ENCODE measurements around the gene KCNE1. TPM values are rescaled to one million over a fixed set of nuclear protein-coding genes. Genes with fewer than 3 reads are reported as not detected.

KCNE1 gene
- total RNA-seq, 3 donors from 2014 or later (not counting 1 experiment from before 2014, with no cell fraction given), result 0.52 to 3.3 (median 1.6) TPM

DNA sequence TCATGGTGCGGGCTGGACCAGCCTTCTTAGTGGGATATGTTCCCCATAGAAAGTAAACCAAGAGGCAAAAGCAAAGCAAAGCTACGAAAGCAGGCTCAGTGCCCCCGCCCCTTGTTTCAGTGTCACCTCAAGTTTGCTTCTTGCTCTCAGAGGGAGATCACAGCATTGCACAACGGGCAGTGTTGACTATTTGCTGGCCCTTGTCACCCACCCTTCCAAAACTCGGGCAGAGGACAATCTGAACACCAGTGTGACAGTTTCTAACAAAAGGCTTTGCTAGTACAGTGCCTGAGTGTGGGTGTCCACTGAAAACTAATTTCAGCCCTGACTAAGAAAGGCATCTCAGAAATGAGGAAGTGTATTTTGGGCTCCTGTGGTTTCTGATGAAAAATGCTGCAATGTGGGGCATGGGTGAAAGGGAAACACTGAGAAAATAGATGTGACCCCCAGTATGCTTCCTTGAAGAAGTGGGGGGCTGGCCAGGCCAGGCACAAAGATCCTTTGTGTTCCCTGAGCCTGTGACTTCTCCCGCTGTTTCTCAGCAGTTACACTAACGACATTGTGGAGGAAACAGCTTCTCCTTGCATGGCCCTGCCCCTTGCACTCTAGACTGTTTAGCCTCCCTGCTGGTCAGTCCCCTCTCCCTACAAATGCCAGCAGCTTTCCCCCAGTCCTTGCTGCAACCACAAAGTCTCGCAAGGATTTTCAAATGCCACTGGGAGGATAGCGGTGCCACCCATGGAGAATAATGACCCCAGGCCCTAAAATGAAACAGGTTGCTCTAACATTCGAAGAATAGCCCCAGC is 33.3 kb upstream of the KCNE1 start:
- no peak overlapping the region for H3K4me3 ChIP-seq (ENCODE audit: low read length)
- DNase-seq, result no peak
- peak overlapping the region; percentile 2 for H3K27ac ChIP-seq (ENCODE audit: low read length)
- Mint-ChIP-seq H3K27me3 (ENCODE audit: low read depth in 2 of 2) (no peaks in the 10 kb centered on the region), H3K9me3 (no peaks in the 10 kb centered on the region), H3K27ac (no peak overlapping the region), H3K4me1 (peaks cover 19 to 26% of the 10 kb centered on the region in 2 donors), H3K4me3 (no peak overlapping the region), H3K36me3 (no peaks in the 10 kb centered on the region)
- H3K36me3 ChIP-seq (ENCODE audit: control insufficient read depth, insufficient read depth, low read length), result no peaks in the 10 kb centered on the region
- H3K4me1 ChIP-seq (ENCODE audit: control insufficient read depth, insufficient read depth, low read length), result peaks cover 17% of the 10 kb centered on the region
- no peak for TF ChIP-seq CTCF (IDR thresholded peaks at IDR 0.05)
- WGBS (ENCODE audit: insufficient coverage), result 43% methylated on average over 10 of the region's 10 CpGs
- no peaks in the 10 kb centered on the region for H3K27me3 ChIP-seq (ENCODE audit: control insufficient read depth, insufficient read depth, low read length)
- intact Hi-C loops (cut with micrococcal nuclease), result no loop called here
- ATAC-seq, result peak; percentile 15 to 66 (median 38)
- no peaks in the 10 kb centered on the region for H3K9me3 ChIP-seq (ENCODE audit: control insufficient read depth, insufficient read depth, low read length)

DNA sequence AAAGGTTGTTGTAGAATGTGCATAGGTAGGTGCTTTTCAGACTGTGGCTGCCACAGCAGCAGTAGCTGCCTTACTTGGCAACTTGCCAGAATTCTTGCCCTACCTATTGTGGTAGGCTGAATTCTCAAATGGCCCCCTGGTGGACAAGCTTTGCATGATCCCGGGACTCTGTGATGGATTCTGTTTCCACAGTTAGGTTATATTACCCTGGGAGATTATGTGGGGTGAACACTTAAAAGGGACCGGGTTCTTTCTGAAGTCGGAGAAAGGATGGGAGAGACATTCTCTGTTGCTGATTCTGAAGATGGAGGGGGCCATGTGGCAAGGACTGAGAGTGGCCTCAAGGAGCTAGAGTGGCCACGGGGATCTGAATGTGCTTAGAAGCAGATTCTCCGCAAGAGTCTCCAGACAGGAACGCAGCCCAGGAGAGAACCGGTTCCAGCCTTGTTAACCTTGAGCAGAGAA is 32.1 kb upstream of the KCNE1 start:
- Mint-ChIP-seq H3K4me1 (peaks cover 19 to 25% of the 10 kb centered on the region in 2 donors), H3K4me3 (no peak overlapping the region), H3K36me3 (no peaks in the 10 kb centered on the region), H3K27ac (no peak overlapping the region), H3K27me3 (ENCODE audit: low read depth in 2 of 2) (no peaks in the 10 kb centered on the region), H3K9me3 (no peaks in the 10 kb centered on the region)
- Histone ChIP-seq H3K9me3 (ENCODE audit: control insufficient read depth, insufficient read depth, low read length) (no peaks in the 10 kb centered on the region), H3K4me1 (ENCODE audit: control insufficient read depth, insufficient read depth, low read length) (peaks cover 17% of the 10 kb centered on the region), H3K36me3 (ENCODE audit: control insufficient read depth, insufficient read depth, low read length) (no peaks in the 10 kb centered on the region), H3K27me3 (ENCODE audit: control insufficient read depth, insufficient read depth, low read length) (no peaks in the 10 kb centered on the region), H3K27ac (ENCODE audit: low read length) (no peak overlapping the region), H3K4me3 (ENCODE audit: low read length) (no peak overlapping the region)
- intact Hi-C loops (cut with micrococcal nuclease), result no loop called here
- DNase-seq, result peak in 1 of 2 donors; percentile 69
- 98% methylated on average over 7 of the region's 7 CpGs for WGBS (ENCODE audit: insufficient coverage)
- ATAC-seq, result peak in 2 of 3 donors; percentile 41 to 64
- TF ChIP-seq CTCF (IDR thresholded peaks at IDR 0.05), result no peak

DNA sequence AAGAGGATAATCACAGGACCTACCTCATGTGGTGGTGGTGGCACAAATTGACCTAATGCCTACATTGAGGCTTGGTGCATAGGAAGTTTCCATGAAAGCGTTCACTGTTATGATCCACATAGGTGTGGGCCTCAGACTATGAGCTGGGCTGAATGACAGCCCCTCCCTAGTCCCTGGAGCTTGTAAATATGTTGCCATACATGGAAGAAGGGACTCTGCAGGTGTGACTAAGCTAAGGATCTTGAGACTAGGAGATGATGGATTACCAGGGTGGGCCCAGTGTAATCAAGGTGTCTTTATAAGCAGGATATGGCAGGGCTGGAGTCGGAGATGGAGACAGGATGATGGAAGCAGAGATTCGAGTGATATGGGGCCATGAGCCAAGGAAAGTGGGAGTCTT is 31.0 kb upstream of the KCNE1 start:
- no peaks in the 10 kb centered on the region for H3K9me3 ChIP-seq (ENCODE audit: control insufficient read depth, insufficient read depth, low read length)

More for the DNA sequence above, 31.0 kb upstream of the KCNE1 start:
- ATAC-seq, result no peak
- H3K27me3 ChIP-seq (ENCODE audit: control insufficient read depth, insufficient read depth, low read length), result no peaks in the 10 kb centered on the region
- Mint-ChIP-seq H3K27ac (peak overlapping the region in 1 of 2 donors; percentile 68), H3K27me3 (ENCODE audit: low read depth in 2 of 2) (no peaks in the 10 kb centered on the region), H3K4me3 (no peak overlapping the region), H3K4me1 (peaks cover 19 to 22% of the 10 kb centered on the region in 2 donors), H3K36me3 (no peaks in the 10 kb centered on the region), H3K9me3 (no peaks in the 10 kb centered on the region)
- no peak overlapping the region for H3K4me3 ChIP-seq (ENCODE audit: low read length)
- no peak for TF ChIP-seq CTCF (IDR thresholded peaks at IDR 0.05)
- 94% methylated on average over 3 of the region's 3 CpGs for WGBS (ENCODE audit: insufficient coverage)
- peaks cover 17% of the 10 kb centered on the region for H3K4me1 ChIP-seq (ENCODE audit: control insufficient read depth, insufficient read depth, low read length)
- no peaks in the 10 kb centered on the region for H3K36me3 ChIP-seq (ENCODE audit: control insufficient read depth, insufficient read depth, low read length)
- no peak overlapping the region for H3K27ac ChIP-seq (ENCODE audit: low read length)
- intact Hi-C loops (cut with micrococcal nuclease), result no loop called here
- no peak for DNase-seq

Measured in natural killer cell (primary cell).